Prostate gland (tissue), 2 donors: ENCODE measurements around the gene TEPSIN. TPM values are rescaled to one million over a fixed set of nuclear protein-coding genes. Genes with fewer than 3 reads are reported as not detected.

ENCODE experiments used
- DNase-seq: peaks from one replicate; pipeline ENCODE4 v3.0.0-alpha.2; 2019; ENCODE audit warnings: low spot score
- H3K27ac ChIP-seq, 2 donors: fragments of 200-600 bp; sonication (generic); 2 replicates each; pipeline ENCODE4 v1.5.1; 2017 to 2019
- H3K27me3 ChIP-seq: fragments of 200-600 bp; sonication (generic); replicated peaks from 2 replicates; pipeline ENCODE4 v1.5.1; 2019; ENCODE audit not compliant: insufficient read depth
- H3K36me3 ChIP-seq, 2 donors: fragments of 200-600 bp; sonication (generic); 1 replicate in 1 of 2; 2 replicates in 1 of 2; pipeline versions ENCODE4 v1.5.1 to v1.8.1; 2017 to 2019
- H3K4me1 ChIP-seq: fragments of 200-600 bp; sonication (generic); replicated peaks from 2 replicates; pipeline ENCODE4 v1.5.1; 2019
- H3K4me3 ChIP-seq, 2 donors: fragments of 200-600 bp; sonication (generic); 2 replicates each; pipeline ENCODE4 v1.5.1; 2017 to 2019
- H3K9me3 ChIP-seq: fragments of 200-600 bp; sonication (generic); 2 replicates; pipeline ENCODE4 v1.5.1; 2017
- POLR2A ChIP-seq: fragments of 450-650 bp; IDR thresholded peaks from one replicate; pipeline ENCODE4 v1.6.1; 2016; ENCODE audit warnings: antibody characterized with exemption, mild to moderate bottlenecking
- POLR2AphosphoS5 ChIP-seq: sonication (generic); formaldehyde crosslinking; IDR thresholded peaks from one replicate; pipeline ENCODE4 v1.6.1; 2017; ENCODE audit warnings: antibody characterized with exemption
- WGBS: methylation state at CpG from one replicate; pipeline ENCODE4 v1.1.5; 2018; 5-methylcytosine and 5-hydroxymethylcytosine counted together
- intact Hi-C: fragments of 100-400 bp; cut with DNase I; formaldehyde crosslinking; loops from one replicate; pipeline ENCODE4 v1.14.2; 2022
- total RNA-seq, 2 donors: library from RNA; depleted of rRNA; stranded (reverse); fragments of >200 nt; gene quantifications; one replicate each; pipeline ENCODE4 v1.1.0, GENCODE V29; 2016
- TF ChIP-seq, protein P1 (sequence below), 4 experiments: fragments of 200-600 bp in 2 of 4; fragments of 450-650 bp in 2 of 4; sonication (generic) in 2 of 4; IDR thresholded peaks; 1 replicate in 3 of 4; 2 replicates in 1 of 4; pipeline ENCODE4 v1.5.1; 2016 to 2019; ENCODE audit warnings: antibody characterized with exemption in 4 of 4, mild to moderate bottlenecking in 2 of 4, moderate library complexity in 2 of 4

The TEPSIN gene
- total RNA-seq, 2 donors from 2014 or later: 35.6 to 81.5 TPM

DNA sequence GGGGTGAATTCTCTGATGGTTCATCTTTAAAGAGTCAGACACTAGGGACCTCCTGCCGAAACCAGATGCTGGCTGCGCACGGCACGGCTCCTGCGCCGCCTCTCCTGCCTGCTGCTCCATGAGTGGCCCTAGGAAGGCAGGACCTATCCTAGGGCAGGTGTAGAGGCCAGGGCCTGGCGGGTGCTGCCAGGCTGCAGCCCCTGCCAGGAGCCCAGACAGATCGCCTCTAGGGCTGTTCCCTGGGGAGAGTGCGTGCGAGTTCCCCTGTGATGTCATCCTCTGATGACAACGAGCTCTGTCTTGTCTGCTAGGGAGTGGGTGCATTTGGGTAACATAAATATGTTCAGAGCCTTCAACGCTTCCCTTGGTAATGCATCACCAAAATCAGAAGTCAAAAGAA is 32.4 kb upstream of the TEPSIN start:
- intact Hi-C loops: no loop called here

DNA sequence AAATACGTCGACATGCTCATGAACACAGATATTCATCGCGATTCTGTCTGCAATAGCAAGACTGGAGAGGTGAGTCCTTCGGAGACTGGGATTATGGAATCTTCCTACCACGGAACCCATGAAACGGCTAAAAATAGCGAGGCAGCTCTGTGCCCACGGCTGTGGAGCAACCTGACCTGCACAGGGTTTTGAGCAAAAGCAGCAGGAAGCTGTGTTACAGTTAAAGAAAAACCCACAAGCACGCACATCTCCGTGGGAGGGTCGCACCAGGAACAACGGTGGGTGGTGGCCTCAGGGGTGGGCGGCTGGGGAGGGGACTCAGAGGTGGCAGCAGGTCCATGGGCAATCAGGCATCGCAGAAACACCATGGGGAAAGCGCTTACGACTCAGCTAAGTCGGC is 31.4 kb upstream of the TEPSIN start:
- H3K27ac ChIP-seq: no peak overlapping the region
- 95% methylated on average over 18 of the region's 18 CpGs for WGBS
- TF ChIP-seq POLR2A (no peak), POLR2AphosphoS5 (no peak)
- TF ChIP-seq, protein P1, sequence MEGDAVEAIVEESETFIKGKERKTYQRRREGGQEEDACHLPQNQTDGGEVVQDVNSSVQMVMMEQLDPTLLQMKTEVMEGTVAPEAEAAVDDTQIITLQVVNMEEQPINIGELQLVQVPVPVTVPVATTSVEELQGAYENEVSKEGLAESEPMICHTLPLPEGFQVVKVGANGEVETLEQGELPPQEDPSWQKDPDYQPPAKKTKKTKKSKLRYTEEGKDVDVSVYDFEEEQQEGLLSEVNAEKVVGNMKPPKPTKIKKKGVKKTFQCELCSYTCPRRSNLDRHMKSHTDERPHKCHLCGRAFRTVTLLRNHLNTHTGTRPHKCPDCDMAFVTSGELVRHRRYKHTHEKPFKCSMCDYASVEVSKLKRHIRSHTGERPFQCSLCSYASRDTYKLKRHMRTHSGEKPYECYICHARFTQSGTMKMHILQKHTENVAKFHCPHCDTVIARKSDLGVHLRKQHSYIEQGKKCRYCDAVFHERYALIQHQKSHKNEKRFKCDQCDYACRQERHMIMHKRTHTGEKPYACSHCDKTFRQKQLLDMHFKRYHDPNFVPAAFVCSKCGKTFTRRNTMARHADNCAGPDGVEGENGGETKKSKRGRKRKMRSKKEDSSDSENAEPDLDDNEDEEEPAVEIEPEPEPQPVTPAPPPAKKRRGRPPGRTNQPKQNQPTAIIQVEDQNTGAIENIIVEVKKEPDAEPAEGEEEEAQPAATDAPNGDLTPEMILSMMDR (IDR thresholded peaks at IDR 0.05): no peak
- no peak for DNase-seq
- peaks cover 4 to 9% of the 10 kb centered on the region in 2 donors for H3K36me3 ChIP-seq
- no peak overlapping the region for H3K4me3 ChIP-seq
- H3K9me3 ChIP-seq: no peaks in the 10 kb centered on the region
- intact Hi-C loops: no loop called here
- no peaks in the 10 kb centered on the region for H3K27me3 ChIP-seq
- no peaks in the 10 kb centered on the region for H3K4me1 ChIP-seq

More for the DNA sequence above, 32.4 kb upstream of the TEPSIN start:
- H3K9me3 ChIP-seq: no peaks in the 10 kb centered on the region
- H3K36me3 ChIP-seq: peaks cover 4 to 9% of the 10 kb centered on the region in 2 donors
- TF ChIP-seq POLR2AphosphoS5: no peak
- TF ChIP-seq POLR2A: no peak
- TF ChIP-seq, protein P1 (IDR thresholded peaks at IDR 0.05): no peak
- H3K27ac ChIP-seq: no peak overlapping the region
- DNase-seq: no peak
- H3K4me1 ChIP-seq: no peaks in the 10 kb centered on the region
- H3K27me3 ChIP-seq: no peaks in the 10 kb centered on the region
- 94% methylated on average over 10 of the region's 12 CpGs for WGBS
- no peak overlapping the region for H3K4me3 ChIP-seq

DNA sequence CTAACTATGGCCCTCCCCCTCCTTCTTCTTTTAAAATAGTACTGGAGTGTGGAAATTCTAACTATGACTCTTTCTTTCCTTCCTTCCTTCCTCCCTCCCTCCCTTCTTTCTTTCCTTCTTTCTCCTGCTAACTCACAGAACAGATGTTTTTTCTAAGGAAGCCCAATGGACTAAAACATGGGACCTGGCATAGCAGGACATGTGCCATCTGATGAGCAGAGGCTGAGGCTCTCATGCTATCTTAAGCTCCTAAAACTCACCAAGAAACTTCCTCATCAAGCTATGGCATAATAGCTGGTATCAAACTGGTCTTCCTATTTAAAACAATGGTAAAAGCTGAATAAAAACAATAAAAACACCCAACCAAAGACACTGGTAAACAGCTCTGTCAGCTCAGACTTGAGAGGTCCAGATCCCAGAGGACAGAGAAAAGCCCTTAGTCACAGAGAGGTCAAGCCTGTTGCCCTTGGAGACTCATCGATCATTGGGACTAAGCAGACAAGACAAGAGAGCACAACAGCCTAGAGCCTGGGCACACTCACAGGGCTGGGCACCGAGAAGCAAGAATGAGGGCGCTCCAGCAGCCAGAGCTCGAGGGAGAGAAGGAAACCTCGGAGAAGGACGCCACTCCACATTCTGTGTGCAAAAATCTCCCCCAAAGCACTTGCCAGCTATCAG is 28.7 kb upstream of the TEPSIN start:
- no peaks in the 10 kb centered on the region for H3K4me1 ChIP-seq
- peaks cover 4 to 9% of the 10 kb centered on the region in 2 donors for H3K36me3 ChIP-seq
- 92% methylated on average over 6 of the region's 6 CpGs for WGBS
- H3K27me3 ChIP-seq: no peaks in the 10 kb centered on the region
- no peak for DNase-seq
- TF ChIP-seq POLR2A (no peak), POLR2AphosphoS5 (no peak)
- TF ChIP-seq, protein P1 (IDR thresholded peaks at IDR 0.05): no peak
- no peak overlapping the region for H3K4me3 ChIP-seq
- H3K27ac ChIP-seq: no peak overlapping the region
- intact Hi-C loops: no loop called here
- H3K9me3 ChIP-seq: no peaks in the 10 kb centered on the region

DNA sequence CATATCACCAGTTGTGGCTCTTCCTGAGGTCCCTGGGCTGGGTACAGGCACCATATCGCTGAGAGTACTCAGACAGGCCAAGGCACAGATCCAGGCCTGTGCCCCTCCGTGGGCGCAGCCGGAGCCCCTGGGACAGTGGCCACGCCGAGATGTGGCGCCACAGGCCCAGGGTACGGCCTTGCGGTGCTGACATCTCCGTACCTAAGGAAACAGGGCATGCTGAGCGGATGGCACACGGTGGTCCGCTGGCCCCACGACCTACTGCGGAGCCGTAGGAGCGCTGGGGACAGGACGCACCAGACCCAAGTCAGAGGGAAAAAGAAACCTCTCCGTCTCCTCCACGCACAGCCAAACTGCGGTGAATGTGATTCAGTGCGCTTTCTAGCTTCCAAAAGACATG is 26.7 kb upstream of the TEPSIN start:
- Histone ChIP-seq H3K4me1 (no peaks in the 10 kb centered on the region), H3K36me3 (peaks cover 0 to 9% of the 10 kb centered on the region in 2 donors)

More for the DNA sequence above, 26.7 kb upstream of the TEPSIN start:
- TF ChIP-seq, protein P1 (IDR thresholded peaks at IDR 0.05): no peak
- TF ChIP-seq POLR2AphosphoS5: no peak
- DNase-seq: no peak
- H3K27ac ChIP-seq: no peak overlapping the region
- 96% methylated on average over 22 of the region's 22 CpGs for WGBS
- no peak overlapping the region for H3K4me3 ChIP-seq
- H3K9me3 ChIP-seq: no peaks in the 10 kb centered on the region
- H3K27me3 ChIP-seq: no peaks in the 10 kb centered on the region
- intact Hi-C loops: no loop called here
